ENCODE measurements around the gene LRRTM1. TPM values are rescaled to one million over a fixed set of nuclear protein-coding genes. Genes with fewer than 3 reads are reported as not detected.

The LRRTM1 gene
- total and polyA plus RNA-seq, 2 experiments from 2014 or later, result 12.6 to 17.4 TPM

GRCh38 chr2:80338794-80339193 lies 34.2 kb upstream of the LRRTM1 start:
- no peak overlapping the region for H3K27ac ChIP-seq
- DNase-seq (ENCODE audit: low read depth in 1 of 2, low spot score in 1 of 2), result no peak
- H3K4me1 ChIP-seq (ENCODE audit: low read depth), result no peaks in the 10 kb centered on the region
- H3K4me3 ChIP-seq, result no peak overlapping the region
- TF ChIP-seq CTCF (IDR thresholded peaks at IDR 0.05; ENCODE audit: low read depth, low read length), result no peak
- H3K9me3 ChIP-seq (ENCODE audit: low read depth), result no peaks in the 10 kb centered on the region
- H3K36me3 ChIP-seq, result no peaks in the 10 kb centered on the region
- H3K27me3 ChIP-seq, result no peaks in the 10 kb centered on the region

DNA sequence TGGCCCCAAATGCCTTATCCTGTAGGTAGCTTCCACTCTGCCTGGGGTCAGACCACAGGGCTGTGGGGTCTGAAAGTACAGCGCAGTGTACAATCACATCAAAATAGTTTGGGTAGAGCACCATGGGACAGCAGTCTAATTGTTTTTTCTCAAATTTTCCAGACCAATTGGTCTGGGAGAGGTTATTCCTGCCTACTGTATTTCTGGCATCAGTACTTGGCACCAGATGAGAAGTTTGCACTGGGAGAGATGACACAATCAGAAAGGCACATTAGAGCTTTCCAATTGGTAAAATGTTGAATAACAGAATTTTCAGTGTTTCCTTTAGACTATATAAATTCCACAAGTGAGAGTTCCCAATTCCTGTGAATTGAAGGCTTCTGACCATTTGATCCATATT lies 30.9 kb upstream of the LRRTM1 start:
- Histone ChIP-seq H3K36me3 (no peaks in the 10 kb centered on the region), H3K4me3 (no peak overlapping the region), H3K9me3 (ENCODE audit: low read depth) (no peaks in the 10 kb centered on the region), H3K27ac (no peak overlapping the region), H3K4me1 (ENCODE audit: low read depth) (no peaks in the 10 kb centered on the region), H3K27me3 (no peaks in the 10 kb centered on the region)
- no peak for DNase-seq (ENCODE audit: low read depth in 1 of 2, low spot score in 1 of 2)
- TF ChIP-seq CTCF (IDR thresholded peaks at IDR 0.05; ENCODE audit: low read depth, low read length), result no peak

- Histone ChIP-seq H3K36me3 (no peaks in the 10 kb centered on the region), H3K27ac (no peak overlapping the region), H3K9me3 (ENCODE audit: low read depth) (no peaks in the 10 kb centered on the region), H3K4me1 (ENCODE audit: low read depth) (no peaks in the 10 kb centered on the region), H3K4me3 (no peak overlapping the region), H3K27me3 (no peaks in the 10 kb centered on the region)
- DNase-seq (ENCODE audit: low read depth in 1 of 2, low spot score in 1 of 2), result no peak
- TF ChIP-seq CTCF (IDR thresholded peaks at IDR 0.05; ENCODE audit: low read depth, low read length), result no peak
Observed at GRCh38 chr2:80333886-80334285, 29.3 kb upstream of the LRRTM1 start.

GRCh38 chr2:80330527-80331450 lies 26.2 kb upstream of the LRRTM1 start:
- no peak overlapping the region for H3K4me3 ChIP-seq
- H3K9me3 ChIP-seq (ENCODE audit: low read depth), result no peaks in the 10 kb centered on the region
- peaks cover 15% of the 10 kb centered on the region for H3K4me1 ChIP-seq (ENCODE audit: low read depth)
- no peaks in the 10 kb centered on the region for H3K36me3 ChIP-seq
- H3K27me3 ChIP-seq, result no peaks in the 10 kb centered on the region
- TF ChIP-seq CTCF (IDR thresholded peaks at IDR 0.05; ENCODE audit: low read depth, low read length), result no peak
- DNase-seq (ENCODE audit: low read depth in 1 of 2, low spot score in 1 of 2), result no peak
- no peak overlapping the region for H3K27ac ChIP-seq

DNA sequence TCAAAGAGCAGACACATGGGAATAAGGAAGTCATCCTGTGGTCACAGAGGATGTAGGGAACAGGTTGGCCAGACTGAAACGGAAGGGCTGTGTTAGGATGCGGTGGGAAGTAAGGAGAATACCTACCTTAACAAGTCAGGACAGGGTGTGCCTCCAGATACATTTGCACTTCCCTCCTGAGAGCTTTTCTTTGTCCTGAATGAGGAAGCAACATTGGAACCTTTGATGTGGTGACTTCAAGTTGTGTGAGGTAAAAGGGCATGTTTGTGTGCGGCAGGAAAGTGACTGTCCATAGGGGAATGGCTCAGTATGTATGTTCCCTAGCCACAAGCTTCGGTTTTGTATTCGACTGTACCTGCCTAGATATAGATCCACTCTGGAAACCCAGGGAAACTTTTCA lies 24.9 kb upstream of the LRRTM1 start:
- no peak overlapping the region for H3K27ac ChIP-seq
- no peaks in the 10 kb centered on the region for H3K36me3 ChIP-seq
- DNase-seq (ENCODE audit: low read depth in 1 of 2, low spot score in 1 of 2), result no peak
- H3K9me3 ChIP-seq (ENCODE audit: low read depth), result no peaks in the 10 kb centered on the region
- H3K27me3 ChIP-seq, result no peaks in the 10 kb centered on the region
- H3K4me3 ChIP-seq, result no peak overlapping the region
- peaks cover 15% of the 10 kb centered on the region for H3K4me1 ChIP-seq (ENCODE audit: low read depth)
- TF ChIP-seq CTCF (IDR thresholded peaks at IDR 0.05; ENCODE audit: low read depth, low read length), result no peak

Data from cardiac muscle cell (in vitro differentiated cells and primary cell).